GM23338 (cell line): ENCODE measurements around the gene MUS81. TPM values are rescaled to one million over a fixed set of nuclear protein-coding genes. Genes with fewer than 3 reads are reported as not detected.

Experiments
- EZH2phosphoT487 ChIP-seq: fragments of 200-600 bp; sonication (generic); IDR thresholded peaks from one replicate; pipeline ENCODE4 v1.8.1; 2018; ENCODE audit warnings: antibody characterized with exemption; ENCODE audit not compliant: unreplicated experiment
- JUNB ChIP-seq: IDR thresholded peaks from one replicate; pipeline ENCODE4 v1.6.1; 2016; ENCODE audit warnings: antibody characterized with exemption; ENCODE audit not compliant: unreplicated experiment
- NANOG ChIP-seq: IDR thresholded peaks from 2 replicates; pipeline ENCODE4 v1.6.1; 2016; ENCODE audit warnings: antibody characterized with exemption, borderline replicate concordance
- POLR2AphosphoS5 ChIP-seq: IDR thresholded peaks from 2 replicates; pipeline ENCODE4 v1.6.1; 2016; ENCODE audit warnings: antibody characterized with exemption, low read depth
- REST ChIP-seq: IDR thresholded peaks from one replicate; pipeline ENCODE4 v1.6.1; 2018; ENCODE audit warnings: antibody characterized with exemption; ENCODE audit not compliant: unreplicated experiment
- STAT1 ChIP-seq: IDR thresholded peaks from one replicate; pipeline ENCODE4 v1.6.1; 2016; ENCODE audit warnings: antibody characterized with exemption; ENCODE audit not compliant: unreplicated experiment
- ZNF114 ChIP-seq: fragments of 250-450 bp; sonication (Bioruptor Pico); IDR thresholded peaks from 2 replicates; pipeline ENCODE4 v1.5.0; 2020; ENCODE audit warnings: mild to moderate bottlenecking, moderate library complexity
- ZNF462 ChIP-seq: fragments of 250-450 bp; sonication (Bioruptor Pico); IDR thresholded peaks from 2 replicates; pipeline ENCODE4 v1.5.0; 2020; ENCODE audit warnings: mild to moderate bottlenecking, moderate library complexity
- polyA plus RNA-seq: library from polyadenylated mRNA; unstranded; fragments of >200 nt; fragmentation: Nextera tagmentation; extraction: Ambion mirVana; gene quantifications from 2 replicates; pipeline ENCODE4 v1.2.1, GENCODE V29; 2016
- total RNA-seq: library from RNA; depleted of rRNA; stranded (reverse); fragments of >200 nt; shearing (Covaris generic); gene quantifications from 2 replicates; pipeline ENCODE4 v1.2.3, GENCODE V29; 2014
- TF ChIP-seq, protein P1 (sequence below): IDR thresholded peaks from 2 replicates; pipeline ENCODE4 v1.6.1; 2016; ENCODE audit warnings: antibody characterized with exemption

The MUS81 gene
- total and polyA plus RNA-seq, 2 experiments from 2014 or later, result 38.5 to 48.6 TPM

DNA sequence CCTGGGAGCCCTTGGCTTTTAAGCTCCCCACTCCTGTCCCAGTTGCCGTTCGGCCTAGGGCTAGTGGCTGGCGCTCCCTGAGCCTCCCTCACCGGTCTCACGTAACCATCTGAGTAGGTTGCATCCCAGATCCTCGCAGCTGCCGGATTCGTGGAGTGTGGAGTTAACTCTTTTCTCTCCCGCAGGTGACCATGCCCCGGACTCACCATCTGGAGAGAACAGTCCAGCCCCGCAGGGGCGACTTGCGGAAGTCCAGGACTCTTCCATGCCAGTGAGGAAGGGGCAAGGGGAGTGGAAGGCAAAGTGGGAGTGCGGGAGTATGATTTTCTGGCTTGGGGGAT, 902 bp downstream of the MUS81 start (continued):
- TF ChIP-seq ZNF462 (CRISPR knock-in tag) (no peak), NANOG (no peak), REST (no peak), ZNF114 (CRISPR knock-in tag) (no peak), JUNB (no peak), EZH2phosphoT487 (no peak), STAT1 (no peak), POLR2AphosphoS5 (no peak; the same call in 1 of the 2 replicates)
- TF ChIP-seq, protein P1, sequence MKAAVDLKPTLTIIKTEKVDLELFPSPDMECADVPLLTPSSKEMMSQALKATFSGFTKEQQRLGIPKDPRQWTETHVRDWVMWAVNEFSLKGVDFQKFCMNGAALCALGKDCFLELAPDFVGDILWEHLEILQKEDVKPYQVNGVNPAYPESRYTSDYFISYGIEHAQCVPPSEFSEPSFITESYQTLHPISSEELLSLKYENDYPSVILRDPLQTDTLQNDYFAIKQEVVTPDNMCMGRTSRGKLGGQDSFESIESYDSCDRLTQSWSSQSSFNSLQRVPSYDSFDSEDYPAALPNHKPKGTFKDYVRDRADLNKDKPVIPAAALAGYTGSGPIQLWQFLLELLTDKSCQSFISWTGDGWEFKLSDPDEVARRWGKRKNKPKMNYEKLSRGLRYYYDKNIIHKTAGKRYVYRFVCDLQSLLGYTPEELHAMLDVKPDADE, result no peak
